Stomach (tissue), 9 donors: ENCODE measurements around the gene OCA2. TPM values are rescaled to one million over a fixed set of nuclear protein-coding genes. Genes with fewer than 3 reads are reported as not detected.

Source experiments
- DNase-seq, 2 donors: peaks; one replicate each; pipeline versions ENCODE4 v3.0.0 to v3.0.0-alpha.2; 2013 to 2019
- H3K27ac ChIP-seq, 5 donors: fragments of 200-600 bp in 4 of 5; sonication (generic) in 4 of 5; one replicate each; pipeline ENCODE4 v1.5.1; 2013 to 2019; ENCODE audit warnings: mild to moderate bottlenecking in 1 of 5, moderate library complexity in 1 of 5
- H3K27me3 ChIP-seq, 3 donors: fragments of 200-600 bp; sonication (generic); one replicate each; pipeline ENCODE4 v1.5.1; 2017 to 2019; ENCODE audit warnings: mixed run types in 1 of 3
- H3K36me3 ChIP-seq, 4 donors: fragments of 200-600 bp; sonication (generic); 1 replicate in 3 of 4; 2 replicates in 1 of 4; pipeline ENCODE4 v1.5.1; 2016 to 2019
- H3K4me1 ChIP-seq, 4 donors: fragments of 200-600 bp; sonication (generic); one replicate each; pipeline ENCODE4 v1.5.1; 2016 to 2019
- H3K4me3 ChIP-seq, 4 donors: fragments of 200-600 bp; sonication (generic) in 3 of 4; one replicate each; pipeline ENCODE4 v1.5.1; 2016 to 2019; ENCODE audit warnings: mild to moderate bottlenecking in 1 of 4
- H3K9me3 ChIP-seq, 4 donors: fragments of 200-600 bp; sonication (generic); one replicate each; pipeline ENCODE4 v1.5.1; 2016 to 2019
- EP300 ChIP-seq: sonication (generic); formaldehyde crosslinking; IDR thresholded peaks from one replicate; pipeline ENCODE4 v1.6.1; 2017; ENCODE audit warnings: antibody characterized with exemption
- POLR2A ChIP-seq, 4 donors: fragments of 450-650 bp; IDR thresholded peaks; one replicate each; pipeline ENCODE4 v1.6.1; 2016; ENCODE audit warnings: antibody characterized with exemption in 4 of 4, control low read depth in 2 of 4, mild to moderate bottlenecking in 1 of 4, moderate library complexity in 1 of 4
- POLR2AphosphoS5 ChIP-seq, 3 donors: sonication (generic); formaldehyde crosslinking; IDR thresholded peaks; one replicate each; pipeline ENCODE4 v1.6.1; 2016; ENCODE audit warnings: antibody characterized with exemption in 3 of 3
- WGBS, 5 donors: extraction: QIAGEN DNeasy Blood & Tissue Kit in 3 of 5; methylation state at CpG; one replicate each; pipeline versions ENCODE4 v1.1.5 to v1.1.7; 2013 to 2018; 5-methylcytosine and 5-hydroxymethylcytosine counted together
- intact Hi-C: fragments of 100-400 bp; cut with DNase I; formaldehyde crosslinking; loops from one replicate; pipeline ENCODE4 v1.15.1; 2023; ENCODE audit warnings: low total_unique reads
- polyA plus RNA-seq, 3 donors: library from polyadenylated mRNA; stranded (reverse); fragments of 200-250 nt; gene quantifications; one replicate each; pipeline ENCODE4 v1.2.3, GENCODE V29; 2013
- total RNA-seq, 5 donors: library from RNA; depleted of rRNA; stranded (reverse); fragments of >200 nt; gene quantifications; one replicate each; pipeline versions ENCODE4 v1.1.0 to v1.2.3, GENCODE V29; 2014 to 2016
- TF ChIP-seq, protein P1 (sequence below), 7 experiments: fragments of 450-650 bp in 4 of 7; fragments of 200-600 bp in 3 of 7; sonication (generic) in 3 of 7; IDR thresholded peaks; one replicate each; pipeline ENCODE4 v1.5.1; 2016 to 2019; ENCODE audit warnings: antibody characterized with exemption in 7 of 7, control low read depth in 2 of 7, mild to moderate bottlenecking in 1 of 7
- donor health status: healthy with polysubstance abuse.
- donor health status: Bipolar disorder and iron deficiency.
- donor health status: healthy.

Gene OCA2
- total and polyA plus RNA-seq, 8 donors: 0.12 to 0.89 (median 0.65) TPM; not detected in 4

DNA sequence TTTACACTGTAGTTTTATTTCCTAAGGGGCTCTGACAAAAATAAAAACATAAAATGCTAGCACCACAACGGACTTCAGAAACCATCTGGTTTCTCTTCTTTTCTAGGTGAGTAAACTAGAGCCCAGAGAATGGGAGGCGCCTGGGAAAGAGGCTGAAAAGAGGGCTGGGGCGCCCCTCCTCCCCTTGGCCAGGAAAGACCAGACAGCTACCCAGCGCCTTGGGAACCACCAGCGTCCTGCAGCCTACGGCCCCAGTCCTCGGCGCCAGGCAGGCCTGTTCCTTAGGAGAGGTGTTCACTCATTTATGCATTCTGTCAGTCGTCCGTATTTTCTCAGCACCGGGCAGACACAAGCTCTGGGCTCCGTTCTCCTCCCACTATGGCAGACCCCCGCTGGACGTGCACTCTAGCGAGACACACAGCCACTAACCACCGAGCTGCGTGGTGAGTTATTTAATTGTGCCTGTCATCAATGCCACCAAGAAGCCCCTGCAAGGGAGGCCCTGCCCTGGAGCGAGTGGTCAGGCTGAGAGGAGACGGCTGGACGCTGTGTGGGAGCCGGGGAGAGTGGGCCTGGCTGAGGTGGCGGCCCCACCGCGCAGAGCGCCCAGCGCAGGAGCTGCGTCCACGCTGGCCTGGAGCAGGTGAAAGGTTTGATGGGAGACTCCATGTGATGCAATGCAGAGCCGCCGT lies 294.4 kb downstream of the OCA2 start:
- Histone ChIP-seq H3K4me1 (no peaks in the 10 kb centered on the region), H3K9me3 (peaks cover 4 to 54% (median 29%) of the 10 kb centered on the region in 4 donors), H3K4me3 (no peak overlapping the region), H3K36me3 (no peaks in the 10 kb centered on the region), H3K27ac (no peak overlapping the region), H3K27me3 (no peaks in the 10 kb centered on the region)
- intact Hi-C loops: no loop called here
- 88 to 93% (median 92%) methylated on average over 30 of the region's 30 CpGs for WGBS, 5 donors
- no peak for DNase-seq
- TF ChIP-seq POLR2A (IDR thresholded peaks at IDR 0.05) (no peak), EP300 (no peak), POLR2AphosphoS5 (IDR thresholded peaks at IDR 0.05) (no peak)
- TF ChIP-seq, protein P1, sequence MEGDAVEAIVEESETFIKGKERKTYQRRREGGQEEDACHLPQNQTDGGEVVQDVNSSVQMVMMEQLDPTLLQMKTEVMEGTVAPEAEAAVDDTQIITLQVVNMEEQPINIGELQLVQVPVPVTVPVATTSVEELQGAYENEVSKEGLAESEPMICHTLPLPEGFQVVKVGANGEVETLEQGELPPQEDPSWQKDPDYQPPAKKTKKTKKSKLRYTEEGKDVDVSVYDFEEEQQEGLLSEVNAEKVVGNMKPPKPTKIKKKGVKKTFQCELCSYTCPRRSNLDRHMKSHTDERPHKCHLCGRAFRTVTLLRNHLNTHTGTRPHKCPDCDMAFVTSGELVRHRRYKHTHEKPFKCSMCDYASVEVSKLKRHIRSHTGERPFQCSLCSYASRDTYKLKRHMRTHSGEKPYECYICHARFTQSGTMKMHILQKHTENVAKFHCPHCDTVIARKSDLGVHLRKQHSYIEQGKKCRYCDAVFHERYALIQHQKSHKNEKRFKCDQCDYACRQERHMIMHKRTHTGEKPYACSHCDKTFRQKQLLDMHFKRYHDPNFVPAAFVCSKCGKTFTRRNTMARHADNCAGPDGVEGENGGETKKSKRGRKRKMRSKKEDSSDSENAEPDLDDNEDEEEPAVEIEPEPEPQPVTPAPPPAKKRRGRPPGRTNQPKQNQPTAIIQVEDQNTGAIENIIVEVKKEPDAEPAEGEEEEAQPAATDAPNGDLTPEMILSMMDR (IDR thresholded peaks at IDR 0.05): no peak

DNA sequence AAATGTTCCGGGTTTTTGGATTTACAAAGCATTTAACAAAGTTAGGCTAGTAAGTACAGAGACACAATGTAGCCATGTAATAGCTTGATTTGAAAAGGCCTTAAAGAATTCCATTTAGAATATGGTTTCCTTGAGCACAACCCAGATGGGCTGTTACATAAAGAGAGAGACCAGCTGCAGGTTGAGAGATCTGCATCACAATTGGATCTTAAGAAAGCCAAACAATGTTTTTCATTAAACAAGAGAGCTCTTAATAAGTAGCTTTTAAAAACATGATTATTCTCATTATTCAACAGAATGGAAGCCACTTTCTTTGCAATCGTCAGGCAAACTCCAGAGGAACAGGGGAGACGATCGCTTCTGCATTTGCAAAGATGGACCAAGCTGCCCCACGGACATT lies 300.3 kb downstream of the OCA2 start:
- TF ChIP-seq POLR2A (IDR thresholded peaks at IDR 0.05) (no peak), EP300 (no peak), POLR2AphosphoS5 (IDR thresholded peaks at IDR 0.05) (no peak)
- TF ChIP-seq, protein P1 (IDR thresholded peaks at IDR 0.05): no peak
- intact Hi-C loops: no loop called here
- Histone ChIP-seq H3K4me3 (no peak overlapping the region), H3K4me1 (no peaks in the 10 kb centered on the region), H3K27me3 (peaks cover 0 to 12% (median 0%) of the 10 kb centered on the region in 3 donors), H3K9me3 (peaks cover 0 to 24% (median 2%) of the 10 kb centered on the region in 4 donors), H3K36me3 (no peaks in the 10 kb centered on the region), H3K27ac (no peak overlapping the region)
- DNase-seq: no peak
- 76 to 87% (median 83%) methylated on average over 5 of the region's 5 CpGs for WGBS, 5 donors

DNA sequence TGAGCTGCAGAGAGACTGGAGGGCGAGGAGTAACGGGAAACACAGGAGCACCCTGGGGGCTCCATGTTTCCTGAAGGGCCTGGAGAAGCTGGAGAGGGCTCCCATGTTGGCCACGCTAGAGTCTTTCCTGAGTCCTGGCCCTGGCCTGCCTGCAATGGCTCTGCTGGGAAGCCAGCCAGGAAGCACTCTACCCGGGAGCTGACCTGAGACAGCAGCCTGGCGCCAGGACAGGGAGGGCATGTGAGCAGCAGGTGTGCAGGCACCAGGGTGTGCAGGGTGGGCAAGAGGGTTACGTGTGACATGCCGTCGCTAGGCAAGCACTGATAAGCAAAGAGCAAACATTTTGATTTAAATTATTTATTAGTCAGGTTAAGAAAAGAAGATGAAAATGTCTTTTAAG lies 301.4 kb downstream of the OCA2 start:
- TF ChIP-seq POLR2A (IDR thresholded peaks at IDR 0.05): no peak
- TF ChIP-seq, protein P1 (IDR thresholded peaks at IDR 0.05): no peak
- Histone ChIP-seq H3K36me3 (no peaks in the 10 kb centered on the region), H3K27me3 (peaks cover 0 to 12% (median 0%) of the 10 kb centered on the region in 3 donors), H3K9me3 (peaks cover 0 to 19% (median 2%) of the 10 kb centered on the region in 4 donors), H3K4me3 (no peak overlapping the region), H3K4me1 (no peaks in the 10 kb centered on the region), H3K27ac (no peak overlapping the region)
- intact Hi-C loops: no loop called here
- WGBS, 5 donors: 57 to 71% (median 63%) methylated on average over 8 of the region's 8 CpGs
- DNase-seq: peak in 1 of 2 donors; percentile 34

DNA sequence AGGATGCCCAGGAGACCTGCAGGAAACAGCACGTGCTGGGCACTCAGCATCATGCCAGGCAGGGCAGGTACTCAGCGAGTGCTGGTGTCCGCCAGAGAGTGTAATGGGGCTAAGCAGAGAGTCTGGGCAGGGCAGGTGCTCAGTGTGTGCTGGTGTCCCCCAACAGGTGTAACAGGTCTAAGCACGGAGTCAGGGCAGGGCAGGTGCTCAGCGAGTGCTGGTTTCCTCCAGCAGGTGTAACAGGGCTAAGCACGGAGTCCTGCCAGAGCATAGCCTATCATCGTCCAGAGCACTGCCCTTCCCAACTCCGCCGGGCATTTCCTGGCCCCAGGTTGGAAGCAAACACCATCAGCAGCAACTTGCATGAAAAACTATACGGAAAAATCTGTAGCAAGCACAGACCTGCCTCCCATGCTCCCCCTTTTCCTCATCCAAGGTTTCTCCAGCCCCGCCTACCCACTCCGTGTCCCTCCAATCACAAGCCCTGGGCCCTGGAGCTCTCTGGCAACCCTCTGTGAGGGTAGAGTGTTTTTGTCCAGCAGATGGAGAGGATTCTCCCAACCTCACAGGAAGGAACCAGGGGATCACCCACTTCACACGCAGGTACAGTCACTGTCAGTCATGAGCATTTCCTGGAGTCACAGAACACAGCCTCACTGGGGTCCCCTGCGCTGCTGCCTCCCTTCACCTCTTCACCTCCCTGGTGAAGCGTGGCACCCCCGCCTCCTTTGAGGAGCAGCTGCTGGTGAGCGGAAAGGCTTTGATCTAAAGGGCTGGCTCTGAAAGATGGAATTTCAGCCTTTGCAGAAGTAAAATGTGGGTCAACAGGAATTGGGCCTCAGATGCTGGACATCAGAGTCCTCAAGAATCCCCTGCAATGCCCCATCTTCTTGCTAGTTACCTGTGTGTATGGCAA lies 302.5 kb downstream of the OCA2 start:
- 71 to 81% (median 72%) methylated on average over 17 of the region's 17 CpGs for WGBS, 5 donors
- no peak for DNase-seq
- H3K4me3 ChIP-seq: no peak overlapping the region
- H3K36me3 ChIP-seq: no peaks in the 10 kb centered on the region
- H3K27me3 ChIP-seq: peaks cover 0 to 12% (median 0%) of the 10 kb centered on the region in 3 donors
- H3K27ac ChIP-seq: no peak overlapping the region
- H3K4me1 ChIP-seq: no peaks in the 10 kb centered on the region
- TF ChIP-seq POLR2A (IDR thresholded peaks at IDR 0.05) (no peak), POLR2AphosphoS5 (IDR thresholded peaks at IDR 0.05) (no peak), EP300 (no peak)
- TF ChIP-seq, protein P1 (IDR thresholded peaks at IDR 0.05): no peak
- intact Hi-C loops: no loop called here
- peaks cover 0 to 21% (median 2%) of the 10 kb centered on the region in 4 donors for H3K9me3 ChIP-seq
